ENCODE measurements around the gene ALDH1A3.

- TF ChIP-seq CTCF (IDR thresholded peaks at IDR 0.05; ENCODE audit: insufficient read depth, low read length): no peak
- no peak for TF ChIP-seq REST (IDR thresholded peaks at IDR 0.05; ENCODE audit: insufficient replicate concordance, low read depth)
These were observed 19.2 kb downstream of the ALDH1A3 start for GRCh38 chr15:100898661-100899462.

Measured in HL-60 (cell line).